ENCODE data around the gene ZNF385A.
A peak's percentile ranks its signal among the peaks of the same experiment; 100 is the strongest.

The ZNF385A gene

GRCh38 chr12:54384591-54385041 is at the start of gene ZNF385A:
ZNF385A (minus strand) TSS chr12:54384733; CDS start chr12:54384514, 219 bp downstream.
- DNase-seq = no peak

DNA sequence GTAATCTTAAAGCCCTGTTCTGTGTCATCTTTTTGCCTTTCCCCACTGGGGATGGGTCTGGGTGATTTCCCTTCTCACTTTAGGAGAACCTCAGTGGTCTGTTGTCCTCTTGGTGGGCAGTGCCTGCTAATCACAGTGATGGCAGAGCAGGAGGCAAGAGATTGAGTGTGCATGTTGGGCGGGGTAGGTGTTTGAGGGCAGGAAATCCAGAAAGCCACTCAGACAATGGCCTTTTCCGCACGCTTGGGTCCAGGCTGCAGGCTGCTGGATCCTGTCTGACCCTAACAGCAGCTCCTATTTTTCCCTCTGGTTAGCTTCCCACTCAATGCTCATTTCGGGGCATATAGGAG is 48.3 kb upstream of the ZNF385A start:
- no peak for DNase-seq

DNA sequence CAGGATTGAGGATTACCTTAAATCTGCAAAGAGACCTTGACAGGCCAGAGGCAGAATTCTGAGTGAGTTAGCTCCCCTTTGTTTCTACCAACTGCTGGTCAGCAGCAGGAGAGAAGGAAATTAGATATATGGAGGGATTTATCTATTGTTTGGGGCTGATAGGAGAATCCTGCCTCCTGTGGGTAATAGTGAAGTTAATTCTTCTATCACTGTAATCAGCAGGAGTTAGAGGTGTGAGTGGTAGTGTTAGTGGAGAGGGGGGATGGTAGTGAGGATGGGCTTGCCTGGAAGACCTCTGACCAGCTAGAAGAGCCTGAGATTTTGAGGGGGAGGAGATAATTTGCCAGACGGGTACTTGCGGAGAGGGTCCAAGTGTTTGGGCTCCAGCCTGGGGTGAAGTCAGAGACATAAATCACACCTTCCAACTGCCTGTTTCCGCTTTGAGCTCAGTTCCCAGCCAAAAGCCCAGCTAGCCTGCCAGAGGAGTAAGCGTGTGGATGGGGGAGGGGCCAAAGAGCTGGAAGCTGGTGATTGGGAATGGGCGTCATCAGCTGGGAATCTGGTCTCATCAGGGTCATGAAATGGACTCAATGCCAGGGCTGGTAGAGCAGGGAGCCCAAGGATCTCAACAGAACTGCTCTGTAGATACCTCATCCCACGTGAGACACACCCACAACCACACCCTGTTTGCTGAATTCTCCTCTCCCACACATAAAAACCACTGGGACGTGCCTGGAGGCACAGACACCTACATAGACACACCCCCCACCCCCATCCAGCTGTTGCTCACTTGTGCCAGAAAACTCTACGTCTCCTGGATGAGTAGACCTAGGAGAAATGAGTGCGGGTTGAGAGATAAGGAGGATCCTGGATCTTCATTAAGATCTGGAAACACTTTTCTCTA is 47.6 kb upstream of the ZNF385A start:
- peak in 1 of 3 experiments; percentile 10 for DNase-seq

GRCh38 chr12:54430471-54431069 is 46.0 kb upstream of the ZNF385A start:
- no peak for DNase-seq

DNA sequence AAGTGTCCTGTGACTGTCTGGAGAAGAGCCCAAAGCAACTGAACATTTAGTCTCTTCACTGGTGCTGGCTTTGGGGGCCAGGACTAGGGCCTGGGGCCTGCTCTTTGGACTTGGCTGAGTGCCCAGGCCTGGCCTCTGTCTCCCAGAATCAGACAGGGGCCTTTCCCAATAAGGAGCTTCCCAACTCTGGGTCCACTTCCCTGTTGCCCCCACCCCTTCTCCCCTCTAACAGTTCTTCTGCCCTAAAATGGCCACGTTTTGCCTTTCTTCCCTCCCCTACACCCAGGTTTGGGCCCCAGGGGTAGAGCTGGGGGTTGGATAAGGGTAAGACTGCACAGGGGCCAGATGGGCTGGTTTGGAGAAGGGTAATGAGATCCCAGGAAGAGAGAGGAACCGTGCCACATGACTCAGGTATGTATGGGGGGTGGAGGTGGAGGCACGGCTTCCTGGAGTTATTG is 44.5 kb upstream of the ZNF385A start:
- no peak for DNase-seq

GRCh38 chr12:54428050-54429013 is 43.8 kb upstream of the ZNF385A start:
- DNase-seq = no peak

GRCh38 chr12:54427106-54427505 is 42.6 kb upstream of the ZNF385A start:
- DNase-seq = no peak

GRCh38 chr12:54426690-54427089 is 42.2 kb upstream of the ZNF385A start:
- DNase-seq = no peak

DNA sequence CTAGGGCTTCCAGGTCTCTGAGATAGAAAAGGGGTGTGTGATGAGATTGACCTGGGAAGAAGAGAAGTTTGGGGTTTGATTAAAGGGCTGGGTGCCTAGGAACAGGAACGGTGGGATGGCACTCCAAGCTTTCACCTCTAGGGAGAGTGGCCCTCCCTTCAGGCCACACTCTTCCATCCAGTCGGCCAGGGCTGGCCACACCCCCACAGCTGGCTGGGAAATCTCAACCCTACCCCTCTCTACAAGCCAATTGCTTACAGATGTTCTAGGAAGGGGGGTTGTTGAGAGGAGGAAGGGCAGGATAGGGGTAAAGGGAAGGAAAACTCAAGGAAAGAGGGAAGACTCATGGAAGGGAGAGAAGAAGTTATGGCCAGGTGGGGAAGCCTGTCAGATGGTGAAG is 41.2 kb upstream of the ZNF385A start:
- no peak for DNase-seq

DNA sequence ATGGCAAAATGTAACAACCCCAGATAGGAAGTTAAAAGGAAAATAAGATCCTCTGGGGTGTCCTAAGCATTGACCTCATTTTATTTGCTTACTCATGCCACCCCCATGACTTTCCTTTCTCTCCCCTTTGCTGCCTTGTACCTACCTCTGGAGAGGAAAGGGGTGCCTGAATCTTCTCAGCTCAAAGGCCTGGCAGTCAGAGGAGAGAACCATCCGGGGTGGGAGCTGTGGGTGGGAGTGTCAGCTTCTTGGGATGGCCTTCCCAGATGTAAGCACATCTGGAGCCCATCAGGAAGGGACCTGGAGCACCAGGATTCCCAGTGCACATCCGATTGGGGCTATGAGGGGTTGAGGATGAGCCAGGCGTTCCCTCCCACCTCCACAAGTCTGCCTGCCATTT is 39.7 kb upstream of the ZNF385A start:
- no peak for DNase-seq

DNA sequence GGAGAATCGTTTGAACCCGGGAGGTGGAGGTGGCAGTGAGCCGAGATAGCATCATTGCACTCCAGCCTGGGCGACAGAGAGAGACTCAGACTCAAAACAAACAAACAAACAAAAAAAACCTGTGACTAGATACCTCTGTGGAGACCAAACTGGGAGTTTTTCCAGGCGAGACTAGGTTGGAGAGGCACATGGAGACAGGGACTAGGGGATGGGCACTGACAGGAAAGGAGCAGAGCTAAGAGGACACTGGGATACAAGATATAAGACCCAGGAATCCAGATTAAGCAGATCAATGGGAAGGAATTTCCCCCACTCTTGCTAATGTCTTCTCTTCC is 39.2 kb upstream of the ZNF385A start:
- DNase-seq = no peak

DNA sequence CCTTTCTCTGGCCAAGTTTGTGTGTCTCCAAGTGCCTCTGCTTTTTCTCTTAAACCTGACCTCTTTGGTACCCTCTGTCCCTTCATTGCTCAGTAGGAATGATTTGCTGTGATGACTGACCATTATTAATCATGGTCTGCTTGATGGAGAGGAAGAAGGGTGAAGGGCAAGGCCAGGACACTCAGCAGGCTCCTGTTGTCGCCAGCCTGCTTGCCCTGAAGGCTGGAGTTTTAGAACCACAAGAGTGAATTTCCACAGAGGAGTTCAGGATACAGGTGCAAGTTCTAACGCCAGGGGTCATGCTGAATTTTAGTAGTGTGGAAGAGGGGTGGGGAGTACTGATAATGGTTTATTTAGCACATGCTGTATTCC is 37.3 kb upstream of the ZNF385A start:
- DNase-seq = no peak

DNA sequence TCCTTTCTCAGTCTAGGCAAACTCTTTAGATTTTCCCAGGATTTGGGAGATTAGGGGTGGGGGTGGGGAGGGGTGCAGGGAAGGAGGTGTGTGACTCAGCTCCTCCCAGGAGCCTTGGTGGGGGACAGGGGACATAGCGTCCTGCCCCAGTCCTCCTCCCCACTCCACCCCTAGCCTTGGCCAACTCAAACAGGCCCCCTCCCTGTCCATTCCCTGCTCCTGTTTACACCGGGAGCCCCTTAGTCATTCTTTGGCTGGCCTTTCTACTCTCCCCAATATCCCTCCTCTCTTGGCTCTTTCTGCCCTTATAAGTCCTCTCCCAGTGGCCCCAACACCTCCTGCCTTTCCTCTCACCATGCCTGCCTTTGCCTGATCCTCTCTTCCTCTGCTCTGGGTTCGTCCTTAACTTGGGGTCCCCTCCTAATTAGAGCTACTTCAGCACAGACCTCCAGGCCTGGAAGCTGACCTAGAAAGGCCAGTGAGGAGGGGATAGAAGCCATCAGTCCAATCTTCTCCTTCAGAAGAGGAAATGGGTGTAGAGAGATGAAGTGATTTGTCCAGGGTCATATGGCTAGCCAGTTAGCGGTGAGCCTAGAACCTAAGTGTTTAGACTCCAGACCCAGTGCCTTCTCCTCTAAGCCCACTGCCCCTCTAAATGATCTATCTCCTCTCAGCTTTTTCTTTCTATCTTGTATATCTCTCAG is 36.8 kb upstream of the ZNF385A start:
- no peak for DNase-seq

- no peak for DNase-seq
Measured at GRCh38 chr12:54420766-54421144, 36.2 kb upstream of the ZNF385A start.

DNA sequence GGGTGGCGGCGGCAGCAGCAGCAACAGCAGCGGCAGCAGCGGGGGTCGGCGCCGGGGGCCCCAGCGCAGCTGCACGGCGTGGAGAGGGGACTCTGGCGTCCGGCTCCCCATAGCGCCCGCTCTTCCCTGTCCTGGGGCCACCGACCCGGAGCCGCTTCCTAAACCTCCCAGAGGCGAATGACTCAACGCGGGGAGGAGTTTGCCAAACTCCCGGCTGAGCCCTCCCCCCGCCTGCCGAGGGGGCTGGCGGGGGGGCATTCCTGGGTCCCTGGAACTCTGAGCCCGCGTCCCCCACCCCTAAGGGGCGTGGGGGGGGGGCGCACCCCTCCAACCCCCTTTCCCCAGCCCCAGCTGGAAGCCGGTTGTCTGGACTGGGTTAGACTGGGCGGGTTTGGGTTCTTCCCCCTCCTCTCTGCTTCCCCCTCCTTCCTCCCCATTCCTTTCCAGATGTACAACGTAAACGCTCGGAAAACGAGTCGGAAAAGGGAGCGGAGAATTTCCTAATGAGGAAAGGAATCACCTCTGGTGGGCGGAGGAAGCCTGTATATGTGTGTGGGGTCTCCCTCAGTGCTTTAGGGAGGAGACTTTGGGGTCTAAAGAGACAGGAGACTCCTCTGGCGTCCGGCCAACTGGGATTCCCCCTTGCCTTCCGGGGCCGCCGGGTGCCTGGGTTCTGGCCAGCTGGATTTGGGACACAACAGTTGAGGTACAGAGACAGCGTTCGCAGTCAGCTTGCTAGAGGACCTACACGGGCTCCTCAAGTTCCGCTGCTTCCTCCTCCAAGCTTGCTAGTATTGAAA is 34.8 kb upstream of the ZNF385A start, which contains the start of gene ITGA5:
Gene ITGA5 (minus strand): TSS at position 179 of the 800 bp plus-strand sequence. CDS start 68 bp downstream, at position 111.
- peak in 2 of 3 experiments; percentile 18 to 27 for DNase-seq

GRCh38 chr12:54418441-54419087 is 34.0 kb upstream of the ZNF385A start:
- no peak for DNase-seq

DNA sequence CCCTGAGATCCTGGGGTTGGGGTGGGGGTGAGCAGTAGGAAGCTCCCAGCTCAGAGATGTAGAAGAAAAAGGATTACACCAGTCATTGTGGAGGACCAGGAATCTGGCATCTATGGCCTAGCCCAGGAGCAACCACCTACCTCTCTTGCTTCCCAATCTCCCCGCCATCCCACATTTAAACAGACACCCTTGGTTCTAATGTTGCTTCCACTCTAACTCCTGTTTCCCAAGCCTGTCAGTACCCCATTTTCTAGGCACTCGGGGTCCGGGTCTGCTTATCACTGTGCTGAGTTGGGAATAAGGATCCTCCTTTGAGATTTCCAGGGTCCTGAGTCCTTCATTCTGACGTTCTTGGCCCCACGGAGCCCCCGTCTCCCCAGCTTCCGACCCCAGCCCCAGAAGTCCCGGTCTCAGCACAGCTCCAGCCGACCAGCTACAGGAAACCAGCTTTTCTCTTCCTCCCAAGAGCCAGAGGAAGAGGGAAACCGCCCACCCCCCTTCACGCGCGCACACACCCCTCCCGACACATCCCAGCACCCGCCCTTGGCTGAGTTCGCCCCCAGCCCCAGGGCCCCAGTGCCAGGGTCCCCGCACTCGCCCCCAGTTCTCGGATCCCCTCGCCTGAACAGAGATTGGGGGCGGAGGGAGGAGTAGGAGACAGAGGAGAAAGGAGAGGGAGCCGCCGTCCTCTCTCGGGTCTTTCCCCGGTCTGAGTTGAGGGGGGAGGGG is 33.3 kb upstream of the ZNF385A start:
- no peak for DNase-seq

DNA sequence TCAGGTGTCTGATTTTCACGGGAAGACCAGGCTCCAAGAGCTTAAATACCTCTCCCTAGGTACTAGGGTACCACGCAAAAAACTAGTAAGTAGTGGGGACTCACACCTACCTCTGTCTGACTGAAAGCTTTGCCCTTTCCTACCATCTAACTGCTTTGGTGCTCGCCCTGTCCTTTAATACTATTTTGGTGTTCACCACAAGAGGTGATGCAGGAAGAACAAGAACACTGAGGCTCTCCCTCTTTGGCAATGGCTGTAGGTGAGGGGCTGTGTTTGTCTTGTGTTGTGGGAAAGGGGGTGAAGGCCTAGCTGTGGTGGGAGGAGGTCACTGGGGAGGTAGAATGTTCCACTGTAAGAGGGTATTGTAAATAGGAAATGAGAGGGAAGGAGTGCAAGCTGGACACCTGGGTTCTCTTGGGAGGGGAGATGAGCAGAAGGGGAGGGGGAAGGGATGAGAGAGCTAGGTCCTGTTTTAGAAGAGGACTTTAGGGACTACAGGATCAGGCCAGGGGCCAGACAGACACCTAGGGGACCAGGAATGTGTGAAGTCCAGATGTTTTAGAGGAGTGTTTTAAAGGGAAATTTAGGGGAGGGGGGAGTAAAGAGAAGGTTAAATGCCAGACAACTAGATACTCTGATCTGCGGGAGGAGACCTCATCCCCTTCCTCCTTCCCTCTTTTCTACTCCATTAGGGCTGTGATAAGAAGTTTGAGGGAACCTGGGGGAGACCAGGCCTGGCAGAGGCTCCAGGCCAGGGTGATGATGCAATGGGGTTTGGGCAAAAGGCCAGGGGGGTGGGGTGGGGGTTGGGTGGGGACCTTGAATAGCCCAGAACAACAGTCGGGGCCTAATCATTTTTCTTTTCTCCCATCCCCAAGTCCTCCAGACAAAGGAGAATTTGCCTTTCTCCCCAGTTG is 32.4 kb upstream of the ZNF385A start:
- DNase-seq = no peak

- no peak for DNase-seq
Measured at GRCh38 chr12:54415221-54415929, 30.8 kb upstream of the ZNF385A start.

Data from NCI-H1417 (cell line).